ENCODE results near the gene FRYL.
"Not testable (repeated sequence)": the region's sequence is repeated elsewhere in the genome, so short reads cannot be mapped to it uniquely, and the experiment has no call there.

Gene FRYL

GRCh38 chr4:48746608-48747362 lies 33.3 kb downstream of the FRYL start:
- no peak for DNase-seq (ENCODE audit: low read depth)

- not testable (repeated sequence) for DNase-seq (ENCODE audit: low read depth)
Measured at GRCh38 chr4:48745223-48745622, 34.9 kb downstream of the FRYL start.

GRCh38 chr4:48742412-48742811 lies 37.7 kb downstream of the FRYL start:
- no peak for DNase-seq (ENCODE audit: low read depth)

- peak; percentile 50 for DNase-seq (ENCODE audit: low read depth)
Measured at GRCh38 chr4:48739560-48740019, 40.5 kb downstream of the FRYL start.

GRCh38 chr4:48738856-48739255 lies 41.2 kb downstream of the FRYL start:
- DNase-seq (ENCODE audit: low read depth): no peak

GRCh38 chr4:48728906-48729496 lies 51.1 kb downstream of the FRYL start:
- DNase-seq (ENCODE audit: low read depth): not testable (repeated sequence)

GRCh38 chr4:48727666-48728459 lies 52.2 kb downstream of the FRYL start:
- no peak for DNase-seq (ENCODE audit: low read depth)

GRCh38 chr4:48725414-48725813 lies 54.7 kb downstream of the FRYL start:
- DNase-seq (ENCODE audit: low read depth): no peak

- no peak for DNase-seq (ENCODE audit: low read depth)
Measured at GRCh38 chr4:48722509-48723446, 57.3 kb downstream of the FRYL start.

GRCh38 chr4:48720459-48720858 lies 59.6 kb downstream of the FRYL start:
- no peak for DNase-seq (ENCODE audit: low read depth)

- no peak for DNase-seq (ENCODE audit: low read depth)
Measured at GRCh38 chr4:48718818-48719465, 61.1 kb downstream of the FRYL start.

- not testable (repeated sequence) for DNase-seq (ENCODE audit: low read depth)
Measured at GRCh38 chr4:48716285-48716684, 63.8 kb downstream of the FRYL start.

GRCh38 chr4:48710446-48711209 lies 69.5 kb downstream of the FRYL start:
- DNase-seq (ENCODE audit: low read depth): no peak

- DNase-seq (ENCODE audit: low read depth): no peak
Measured at GRCh38 chr4:48709901-48710300, 70.2 kb downstream of the FRYL start.

GRCh38 chr4:48708610-48709009 lies 71.5 kb downstream of the FRYL start:
- DNase-seq (ENCODE audit: low read depth): no peak

GRCh38 chr4:48706736-48707135 lies 73.3 kb downstream of the FRYL start:
- no peak for DNase-seq (ENCODE audit: low read depth)

GRCh38 chr4:48705609-48706008 lies 74.5 kb downstream of the FRYL start:
- no peak for DNase-seq (ENCODE audit: low read depth)

- DNase-seq (ENCODE audit: low read depth): no peak
Measured at GRCh38 chr4:48704091-48704802, 75.8 kb downstream of the FRYL start.

GRCh38 chr4:48699475-48699874 lies 80.6 kb downstream of the FRYL start:
- DNase-seq (ENCODE audit: low read depth): no peak
